ENCODE data around the gene DCTN3. TPM values are rescaled to one million over a fixed set of nuclear protein-coding genes. Genes with fewer than 3 reads are reported as not detected.

DCTN3 gene
- total and polyA plus RNA-seq, 2 of the 4 experiments (the other 2 are of a cell fraction) = 122 to 183 TPM

DNA sequence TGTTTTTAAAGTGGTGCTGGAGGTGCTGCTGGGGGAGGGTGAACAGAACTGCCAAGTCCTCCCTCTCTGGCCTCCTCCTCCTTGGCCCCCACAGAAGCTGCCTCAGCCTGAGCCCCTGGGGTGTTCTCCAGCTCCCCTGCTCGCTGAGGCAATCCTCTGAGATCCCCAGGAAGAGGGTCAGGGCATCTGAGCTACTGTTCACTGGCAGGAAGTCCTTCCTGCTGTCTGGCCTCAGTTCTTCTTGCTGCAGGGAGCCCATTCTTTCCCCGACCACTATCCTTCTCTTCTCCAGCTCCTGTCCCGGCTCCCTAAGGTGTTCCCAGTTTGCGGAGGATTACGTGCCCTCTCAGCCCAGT lies 40.5 kb downstream of the DCTN3 start:
- H3K4me3 ChIP-seq (ENCODE audit: insufficient read depth, low read depth, low read length) = no peak overlapping the region
- H3K9me3 ChIP-seq (ENCODE audit: control insufficient read depth, insufficient read depth, low read length) = no peaks in the 10 kb centered on the region
- H3K56ac ChIP-seq (ENCODE audit: extremely low read depth, insufficient read depth, low read length) = no peak overlapping the region
- H3K79me1 ChIP-seq (ENCODE audit: low read depth in 1 of 2, low read length in 2 of 2) = no peaks in the 10 kb centered on the region
- dilution Hi-C loops (cut with HindIII; ENCODE audit: low sequenced_read_pairs, unreplicated experiment) = no loop called here
- H2BK15ac ChIP-seq (ENCODE audit: low read depth, low read length) = no peak overlapping the region
- H3K4me2 ChIP-seq (ENCODE audit: low read depth, low read length) = no peak overlapping the region
- H3K27ac ChIP-seq (ENCODE audit: insufficient read depth, low read length) = no peak overlapping the region
- H3K23ac ChIP-seq (ENCODE audit: low read depth, low read length) = no peak overlapping the region
- H3K27me3 ChIP-seq (ENCODE audit: control insufficient read depth, insufficient read depth, low read length) = peaks cover 91% of the 10 kb centered on the region
- H2AK9ac ChIP-seq (replicated peaks; ENCODE audit: low read depth, low read length, poor library complexity) = no peak overlapping the region
- no peak overlapping the region for H3K18ac ChIP-seq (ENCODE audit: low read depth, low read length)
- no peak overlapping the region for H2BK5ac ChIP-seq (ENCODE audit: low read depth, low read length, poor library complexity, severe bottlenecking)
- DNase-seq (no peak), ATAC-seq (ENCODE audit: low read depth) (no peak)
- H4K91ac ChIP-seq (ENCODE audit: insufficient read depth, low read depth, low read length) = no peak overlapping the region
- no peak overlapping the region for H2AK5ac ChIP-seq (ENCODE audit: low read depth, low read length)
- H4K20me1 ChIP-seq (ENCODE audit: insufficient read depth, low read length) = no peaks in the 10 kb centered on the region
- H4K8ac ChIP-seq (ENCODE audit: low read depth in 2 of 2, low read length in 2 of 2) = no peak overlapping the region
- no TSS peak for BruUV-seq (replicated peaks)
- no peak overlapping the region for H2BK20ac ChIP-seq (ENCODE audit: low read depth, low read length)
- CTCF ChIA-PET = interaction anchor here (0.9 to 3.0 kb wide), 3 partner anchors 12 to 33 kb away, joined by 3 to 8 read pairs (median 3); no protein-coding TSS in a partner anchor
- intact Hi-C loops (cut with micrococcal nuclease) = no loop called here
- no peaks in the 10 kb centered on the region for H3K4me1 ChIP-seq (ENCODE audit: control insufficient read depth, insufficient read depth, low read length)
- in situ Hi-C loops (cut with MboI; ENCODE audit: low sequenced_read_pairs) = no loop called here
- no peak overlapping the region for H2AFZ ChIP-seq (replicated peaks; ENCODE audit: low read length, poor library complexity)
- no peaks in the 10 kb centered on the region; the same call in 1 of the 2 replicates for H3K9me1 ChIP-seq (ENCODE audit: insufficient read depth, low read length)
- WGBS, 2 experiments (ENCODE audit: extremely low coverage in 2 of 2, insufficient read length in 1 of 2) = 80% methylated on average over 1 of the region's 5 CpGs; no CpG with 5 or more reads in 1 of the 2 experiments
- H3K36me3 ChIP-seq (ENCODE audit: control insufficient read depth, insufficient read depth, low read length) = no peaks in the 10 kb centered on the region
- H4K5ac ChIP-seq (ENCODE audit: low read depth, low read length) = no peak overlapping the region
- no peak overlapping the region for H3K4ac ChIP-seq (ENCODE audit: low read depth, low read length)
- H2BK120ac ChIP-seq (ENCODE audit: low read depth, low read length) = no peak overlapping the region
- H3K9ac ChIP-seq (ENCODE audit: low read depth, low read length) = no peak overlapping the region
- POLR2A ChIA-PET (ENCODE audit: unreplicated experiment) = no interaction called here
- TF ChIP-seq POLR2A (IDR thresholded peaks at IDR 0.05; ENCODE audit: low read depth, low read length) (no peak), NFE2L2 (IDR thresholded peaks at IDR 0.05; ENCODE audit: low read depth, low read length) (no peak), RCOR1 (IDR thresholded peaks at IDR 0.05; ENCODE audit: insufficient replicate concordance, low read length) (no peak)
- TF ChIP-seq, protein P1, sequence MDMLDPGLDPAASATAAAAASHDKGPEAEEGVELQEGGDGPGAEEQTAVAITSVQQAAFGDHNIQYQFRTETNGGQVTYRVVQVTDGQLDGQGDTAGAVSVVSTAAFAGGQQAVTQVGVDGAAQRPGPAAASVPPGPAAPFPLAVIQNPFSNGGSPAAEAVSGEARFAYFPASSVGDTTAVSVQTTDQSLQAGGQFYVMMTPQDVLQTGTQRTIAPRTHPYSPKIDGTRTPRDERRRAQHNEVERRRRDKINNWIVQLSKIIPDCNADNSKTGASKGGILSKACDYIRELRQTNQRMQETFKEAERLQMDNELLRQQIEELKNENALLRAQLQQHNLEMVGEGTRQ (IDR thresholded peaks at IDR 0.05; ENCODE audit: low read depth, low read length) = no peak
- no peak overlapping the region for H3K14ac ChIP-seq (replicated peaks; ENCODE audit: low read depth, low read length)

Measured in IMR-90 (cell line).